Measurements from ENCODE around the gene UNC93B1. TPM values are rescaled to one million over a fixed set of nuclear protein-coding genes. Genes with fewer than 3 reads are reported as not detected.

UNC93B1 gene
- total and polyA plus RNA-seq, 2 of the 13 experiments (the other 11 are each of a cell fraction or from before 2014, with no cell fraction given), result 8.8 to 18.9 TPM

DNA sequence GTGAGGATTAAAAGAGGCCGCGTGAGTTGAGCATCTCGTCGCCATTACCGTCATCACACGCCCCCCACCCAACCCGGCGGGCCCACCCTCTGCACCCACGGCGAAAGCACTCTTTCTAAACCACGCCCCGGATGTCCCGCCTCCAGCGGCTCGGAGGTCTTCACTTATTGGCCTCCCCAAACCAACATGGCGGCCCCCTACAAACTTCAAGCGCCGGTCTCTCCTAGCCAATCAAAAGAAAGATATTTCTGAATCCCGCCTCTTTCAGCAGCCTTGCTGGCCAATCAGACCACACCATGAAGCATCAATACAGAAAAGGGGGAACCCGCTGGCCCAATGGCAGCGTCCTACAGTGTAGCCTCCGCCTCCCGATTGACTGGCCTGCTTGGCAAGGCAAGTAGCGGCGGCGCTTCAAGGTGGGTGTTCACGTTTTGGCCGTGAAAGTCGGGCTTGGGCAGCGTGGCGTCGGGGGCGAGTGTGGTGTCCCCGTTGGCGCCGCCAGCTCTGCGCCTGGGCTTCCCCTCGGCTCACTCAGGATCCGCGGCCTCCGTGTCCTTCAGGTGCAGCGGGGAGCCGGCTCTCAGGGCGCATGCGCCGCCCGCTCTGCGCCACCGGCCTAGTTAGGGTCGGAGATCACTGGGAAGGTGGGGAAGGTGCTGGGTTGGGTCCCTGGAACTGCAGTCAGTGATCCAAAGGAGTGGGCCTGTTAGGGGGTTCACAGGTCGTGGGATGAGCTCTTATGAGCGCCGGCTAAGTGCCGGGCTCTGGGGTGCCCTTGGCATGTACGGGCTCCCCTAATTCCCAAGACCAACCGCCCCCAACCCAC lies 26.6 kb upstream of the UNC93B1 start, which contains the start of gene NDUFS8 (continued):
- TF ChIP-seq, protein P1, sequence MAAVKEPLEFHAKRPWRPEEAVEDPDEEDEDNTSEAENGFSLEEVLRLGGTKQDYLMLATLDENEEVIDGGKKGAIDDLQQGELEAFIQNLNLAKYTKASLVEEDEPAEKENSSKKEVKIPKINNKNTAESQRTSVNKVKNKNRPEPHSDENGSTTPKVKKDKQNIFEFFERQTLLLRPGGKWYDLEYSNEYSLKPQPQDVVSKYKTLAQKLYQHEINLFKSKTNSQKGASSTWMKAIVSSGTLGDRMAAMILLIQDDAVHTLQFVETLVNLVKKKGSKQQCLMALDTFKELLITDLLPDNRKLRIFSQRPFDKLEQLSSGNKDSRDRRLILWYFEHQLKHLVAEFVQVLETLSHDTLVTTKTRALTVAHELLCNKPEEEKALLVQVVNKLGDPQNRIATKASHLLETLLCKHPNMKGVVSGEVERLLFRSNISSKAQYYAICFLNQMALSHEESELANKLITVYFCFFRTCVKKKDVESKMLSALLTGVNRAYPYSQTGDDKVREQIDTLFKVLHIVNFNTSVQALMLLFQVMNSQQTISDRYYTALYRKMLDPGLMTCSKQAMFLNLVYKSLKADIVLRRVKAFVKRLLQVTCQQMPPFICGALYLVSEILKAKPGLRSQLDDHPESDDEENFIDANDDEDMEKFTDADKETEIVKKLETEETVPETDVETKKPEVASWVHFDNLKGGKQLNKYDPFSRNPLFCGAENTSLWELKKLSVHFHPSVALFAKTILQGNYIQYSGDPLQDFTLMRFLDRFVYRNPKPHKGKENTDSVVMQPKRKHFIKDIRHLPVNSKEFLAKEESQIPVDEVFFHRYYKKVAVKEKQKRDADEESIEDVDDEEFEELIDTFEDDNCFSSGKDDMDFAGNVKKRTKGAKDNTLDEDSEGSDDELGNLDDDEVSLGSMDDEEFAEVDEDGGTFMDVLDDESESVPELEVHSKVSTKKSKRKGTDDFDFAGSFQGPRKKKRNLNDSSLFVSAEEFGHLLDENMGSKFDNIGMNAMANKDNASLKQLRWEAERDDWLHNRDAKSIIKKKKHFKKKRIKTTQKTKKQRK (IDR thresholded peaks at IDR 0.05; ENCODE audit: low read length), result peak; percentile 72; the same call in 1 of the 2 replicates
- TF ChIP-seq, protein P2, sequence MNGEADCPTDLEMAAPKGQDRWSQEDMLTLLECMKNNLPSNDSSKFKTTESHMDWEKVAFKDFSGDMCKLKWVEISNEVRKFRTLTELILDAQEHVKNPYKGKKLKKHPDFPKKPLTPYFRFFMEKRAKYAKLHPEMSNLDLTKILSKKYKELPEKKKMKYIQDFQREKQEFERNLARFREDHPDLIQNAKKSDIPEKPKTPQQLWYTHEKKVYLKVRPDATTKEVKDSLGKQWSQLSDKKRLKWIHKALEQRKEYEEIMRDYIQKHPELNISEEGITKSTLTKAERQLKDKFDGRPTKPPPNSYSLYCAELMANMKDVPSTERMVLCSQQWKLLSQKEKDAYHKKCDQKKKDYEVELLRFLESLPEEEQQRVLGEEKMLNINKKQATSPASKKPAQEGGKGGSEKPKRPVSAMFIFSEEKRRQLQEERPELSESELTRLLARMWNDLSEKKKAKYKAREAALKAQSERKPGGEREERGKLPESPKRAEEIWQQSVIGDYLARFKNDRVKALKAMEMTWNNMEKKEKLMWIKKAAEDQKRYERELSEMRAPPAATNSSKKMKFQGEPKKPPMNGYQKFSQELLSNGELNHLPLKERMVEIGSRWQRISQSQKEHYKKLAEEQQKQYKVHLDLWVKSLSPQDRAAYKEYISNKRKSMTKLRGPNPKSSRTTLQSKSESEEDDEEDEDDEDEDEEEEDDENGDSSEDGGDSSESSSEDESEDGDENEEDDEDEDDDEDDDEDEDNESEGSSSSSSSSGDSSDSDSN (CRISPR knock-in tag; IDR thresholded peaks at IDR 0.05), result peak; percentile 48; the same call in 1 of the 2 replicates
- TF ChIP-seq ZNF317 (CRISPR knock-in tag; IDR thresholded peaks at IDR 0.05) (0 out of 2 replicates have a peak, but pooled peaks have one; percentile 28), ZNF530 (CRISPR knock-in tag; IDR thresholded peaks at IDR 0.05; ENCODE audit: low read depth) (no peak), ZNF747 (CRISPR knock-in tag; IDR thresholded peaks at IDR 0.05; ENCODE audit: borderline replicate concordance) (0 out of 2 replicates have a peak, but pooled peaks have one; percentile 28), ZNF841 (CRISPR knock-in tag; IDR thresholded peaks at IDR 0.05; ENCODE audit: borderline replicate concordance) (no peak), DR1 (CRISPR knock-in tag; IDR thresholded peaks at IDR 0.05) (peak; percentile 58; the same call in 1 of the 2 replicates), IKZF5 (CRISPR knock-in tag; IDR thresholded peaks at IDR 0.05) (peak; percentile 72), JARID2 (CRISPR knock-in tag; IDR thresholded peaks at IDR 0.05; ENCODE audit: insufficient replicate concordance) (peak; percentile 81), GATAD2A (CRISPR knock-in tag; IDR thresholded peaks at IDR 0.05) (no peak), ZNF75D (CRISPR knock-in tag; IDR thresholded peaks at IDR 0.05; ENCODE audit: borderline replicate concordance) (no peak), TSC22D2 (CRISPR knock-in tag; IDR thresholded peaks at IDR 0.05; ENCODE audit: borderline replicate concordance) (peak; percentile 48; the same call in 1 of the 2 replicates), CENPX (CRISPR knock-in tag; IDR thresholded peaks at IDR 0.05) (no peak), KMT2B (CRISPR knock-in tag; IDR thresholded peaks at IDR 0.05) (peak; percentile 59; the same call in 1 of the 2 replicates), NCOA1 (CRISPR knock-in tag; IDR thresholded peaks at IDR 0.05) (0 out of 2 replicates have a peak, but pooled peaks have one; percentile 45), ZSCAN22 (CRISPR knock-in tag; IDR thresholded peaks at IDR 0.05) (peak; percentile 92), ZNF512 (CRISPR knock-in tag; IDR thresholded peaks at IDR 0.05) (no peak), PHF21A (CRISPR knock-in tag; IDR thresholded peaks at IDR 0.05) (peak; percentile 74)
- TF ChIP-seq, protein P3, sequence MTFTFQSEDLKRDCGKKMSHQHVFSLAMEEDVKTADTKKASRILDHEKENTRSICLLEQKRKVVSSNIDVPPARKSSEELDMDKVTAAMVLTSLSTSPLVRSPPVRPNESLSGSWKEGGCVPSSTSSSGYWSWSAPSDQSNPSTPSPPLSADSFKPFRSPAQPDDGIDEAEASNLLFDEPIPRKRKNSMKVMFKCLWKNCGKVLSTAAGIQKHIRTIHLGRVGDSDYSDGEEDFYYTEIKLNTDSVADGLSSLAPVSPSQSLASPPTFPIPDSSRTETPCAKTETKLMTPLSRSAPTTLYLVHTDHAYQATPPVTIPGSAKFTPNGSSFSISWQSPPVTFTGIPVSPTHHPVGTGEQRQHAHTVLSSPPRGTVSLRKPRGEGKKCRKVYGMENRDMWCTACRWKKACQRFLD (CRISPR knock-in tag; IDR thresholded peaks at IDR 0.05; ENCODE audit: borderline replicate concordance), result peak; percentile 66
